ENCODE results near the gene FRMD4B. TPM values are rescaled to one million over a fixed set of nuclear protein-coding genes. Genes with fewer than 3 reads are reported as not detected.

Gene FRMD4B
- polyA plus RNA-seq, 1 experiment: 0.09 TPM

- ChIA-PET POLR2A (no interaction called here), CTCF (interaction anchor here (0.6 to 1.6 kb wide), 2 partner anchors 21 to 171 kb away, joined by 3 to 5 read pairs; no protein-coding TSS in a partner anchor)
- Histone ChIP-seq H3K4me3 (ENCODE audit: low read depth, low read length) (no peak overlapping the region), H3K27me3 (ENCODE audit: control insufficient read depth, insufficient read depth, low read length) (peaks cover 1% of the 10 kb centered on the region; the same call in 1 of the 2 replicates), H3K36me3 (ENCODE audit: control insufficient read depth, insufficient read depth, low read length) (no peaks in the 10 kb centered on the region)
- no peak for DNase-seq (ENCODE audit: low read depth)
- TF ChIP-seq CTCF (IDR thresholded peaks at IDR 0.05; ENCODE audit: insufficient read depth, low read depth, low read length): no peak
Observed at GRCh38 chr3:69142090-69142489, 243.8 kb downstream of the FRMD4B start.

- TF ChIP-seq CTCF (IDR thresholded peaks at IDR 0.05; ENCODE audit: insufficient read depth, low read depth, low read length): no peak
- H3K4me3 ChIP-seq (ENCODE audit: low read depth, low read length): no peak overlapping the region
- H3K27me3 ChIP-seq (ENCODE audit: control insufficient read depth, insufficient read depth, low read length): peaks cover 1% of the 10 kb centered on the region; the same call in 1 of the 2 replicates
- no peaks in the 10 kb centered on the region for H3K36me3 ChIP-seq (ENCODE audit: control insufficient read depth, insufficient read depth, low read length)
- CTCF ChIA-PET: interaction anchor here (1.6 kb wide), 1 partner anchor 20 kb away, joined by 3 read pairs; no protein-coding TSS in a partner anchor
- no peak for DNase-seq (ENCODE audit: low read depth)
- POLR2A ChIA-PET: no interaction called here
Observed at GRCh38 chr3:69141313-69141712, 244.6 kb downstream of the FRMD4B start.

- no peak for DNase-seq (ENCODE audit: low read depth)
- no peak overlapping the region for H3K4me3 ChIP-seq (ENCODE audit: low read depth, low read length)
- POLR2A ChIA-PET: no interaction called here
- H3K27me3 ChIP-seq (ENCODE audit: control insufficient read depth, insufficient read depth, low read length): no peaks in the 10 kb centered on the region
- TF ChIP-seq CTCF (IDR thresholded peaks at IDR 0.05; ENCODE audit: insufficient read depth, low read depth, low read length): no peak
- CTCF ChIA-PET: interaction anchor here (1.3 to 2.3 kb wide), 3 partner anchors 17 to 273 kb away, joined by 3 to 13 read pairs (median 3); no protein-coding TSS in a partner anchor
- no peaks in the 10 kb centered on the region for H3K36me3 ChIP-seq (ENCODE audit: control insufficient read depth, insufficient read depth, low read length)
Observed at GRCh38 chr3:69137412-69137811, 248.5 kb downstream of the FRMD4B start.

- no peak for TF ChIP-seq CTCF (IDR thresholded peaks at IDR 0.05; ENCODE audit: insufficient read depth, low read depth, low read length)
- Histone ChIP-seq H3K4me3 (ENCODE audit: low read depth, low read length) (no peak overlapping the region), H3K36me3 (ENCODE audit: control insufficient read depth, insufficient read depth, low read length) (no peaks in the 10 kb centered on the region), H3K27me3 (ENCODE audit: control insufficient read depth, insufficient read depth, low read length) (no peaks in the 10 kb centered on the region)
- ChIA-PET POLR2A (interaction anchor here (0.5 kb wide), 1 partner anchor 287 kb away, joined by 3 read pairs; no protein-coding TSS in a partner anchor), CTCF (interaction anchor here (1.3 to 2.3 kb wide), 3 partner anchors 17 to 273 kb away, joined by 3 to 13 read pairs (median 3); no protein-coding TSS in a partner anchor)
- no peak for DNase-seq (ENCODE audit: low read depth)
Observed at GRCh38 chr3:69137005-69137404, 248.9 kb downstream of the FRMD4B start.

- POLR2A ChIA-PET: no interaction called here
- Histone ChIP-seq H3K4me3 (ENCODE audit: low read depth, low read length) (no peak overlapping the region), H3K36me3 (ENCODE audit: control insufficient read depth, insufficient read depth, low read length) (no peaks in the 10 kb centered on the region), H3K27me3 (ENCODE audit: control insufficient read depth, insufficient read depth, low read length) (peaks cover 4% of the 10 kb centered on the region; the same call in 1 of the 2 replicates)
- CTCF ChIA-PET: interaction anchor here (1.2 to 1.7 kb wide), 3 partner anchors 10 to 176 kb away, joined by 3 to 8 read pairs (median 6); no protein-coding TSS in a partner anchor
- TF ChIP-seq CTCF (IDR thresholded peaks at IDR 0.05; ENCODE audit: insufficient read depth, low read depth, low read length): no peak
- no peak for DNase-seq (ENCODE audit: low read depth)
Observed at GRCh38 chr3:69130689-69131088, 255.2 kb downstream of the FRMD4B start.

All from BJ (cell line).